WTC11 (cell line): ENCODE measurements around the gene PRRX1. TPM values are rescaled to one million over a fixed set of nuclear protein-coding genes. Genes with fewer than 3 reads are reported as not detected.

Experiments used
- ATAC-seq: fragments of 200-7000 bp; cut with Tn5 transposase; 2 replicates; pipeline ENCODE4 v1.10.0; 2021; ENCODE audit warnings: mild to moderate bottlenecking, moderate library complexity
- CTCF ChIA-PET: fragments of 300-600 bp; sonication (Branson Sonifier 250); formaldehyde crosslinking; loops from one replicate; lab custom pipeline; 2021; ENCODE audit warnings: antibody characterized with exemption; lab: Charles Lee
- POLR2A ChIA-PET: fragments of 350-600 bp; sonication (Branson Sonifier 250); formaldehyde crosslinking; loops from one replicate; lab custom pipeline; 2021; ENCODE audit warnings: antibody characterized with exemption; lab: Charles Lee
- DNase-seq: peaks from one replicate; pipeline ENCODE4 v3.0.0; 2021; ENCODE audit warnings: low spot score
- H3K27ac Mint-ChIP-seq: 2 replicates; pipeline ENCODE4 v1.8.0; 2021; ENCODE audit warnings: mixed read lengths
- H3K27me3 Mint-ChIP-seq: 2 replicates; pipeline ENCODE4 v1.8.0; 2021; ENCODE audit warnings: low read depth, mild to moderate bottlenecking, moderate library complexity, mixed read lengths
- H3K36me3 Mint-ChIP-seq: 2 replicates; pipeline ENCODE4 v1.8.0; 2021; ENCODE audit warnings: mixed read lengths
- H3K4me1 Mint-ChIP-seq: 2 replicates; pipeline ENCODE4 v1.8.0; 2022; ENCODE audit warnings: mixed read lengths
- H3K4me3 Mint-ChIP-seq: 2 replicates; pipeline ENCODE4 v1.8.0; 2021; ENCODE audit warnings: mild to moderate bottlenecking, moderate library complexity, mixed read lengths
- H3K9me3 Mint-ChIP-seq: 2 replicates; pipeline ENCODE4 v1.8.0; 2021; ENCODE audit warnings: mixed read lengths
- CDX4 ChIP-seq: fragments of 250-450 bp; sonication (Bioruptor Pico); IDR thresholded peaks from 2 replicates; pipeline ENCODE4 v1.9.0; 2021; ENCODE audit warnings: moderate library complexity, mild to moderate bottlenecking, inconsistent platforms, borderline replicate concordance
- ERG ChIP-seq: fragments of 250-450 bp; sonication (Bioruptor Pico); IDR thresholded peaks from 2 replicates; pipeline ENCODE4 v1.8.0; 2021; ENCODE audit warnings: mild to moderate bottlenecking
- FOXJ3 ChIP-seq: sonication (generic); formaldehyde crosslinking; IDR thresholded peaks from 2 replicates; pipeline ENCODE4 v1.9.0; 2021; ENCODE audit warnings: missing genetic modification reagents, mild to moderate bottlenecking, borderline replicate concordance
- MYBL2 ChIP-seq: sonication (generic); formaldehyde crosslinking; IDR thresholded peaks from 2 replicates; pipeline ENCODE4 v1.8.1; 2023; ENCODE audit warnings: mild to moderate bottlenecking, moderate library complexity, missing genetic modification reagents
- NR1H2 ChIP-seq: sonication (generic); formaldehyde crosslinking; IDR thresholded peaks from 2 replicates; pipeline ENCODE4 v1.9.0; 2021; ENCODE audit warnings: mild to moderate bottlenecking, moderate library complexity, missing genetic modification reagents
- PRDM15 ChIP-seq: sonication (generic); formaldehyde crosslinking; IDR thresholded peaks from 2 replicates; pipeline ENCODE4 v1.8.0; 2022; ENCODE audit warnings: missing genetic modification reagents
- SMAD4 ChIP-seq: sonication (generic); formaldehyde crosslinking; IDR thresholded peaks from 2 replicates; pipeline ENCODE4 v1.8.0; 2022; ENCODE audit warnings: mild to moderate bottlenecking, missing genetic modification reagents
- SP1 ChIP-seq: sonication (generic); formaldehyde crosslinking; conservative IDR thresholded peaks from 2 replicates; pipeline ENCODE4 v1.8.1; 2022; ENCODE audit warnings: missing genetic modification reagents
- USF2 ChIP-seq: sonication (generic); formaldehyde crosslinking; IDR thresholded peaks from 2 replicates; pipeline ENCODE4 v1.8.1; 2023; ENCODE audit warnings: mild to moderate bottlenecking, missing genetic modification reagents, moderate library complexity
- ZNF138 ChIP-seq: sonication (generic); formaldehyde crosslinking; conservative IDR thresholded peaks from 2 replicates; pipeline ENCODE4 v1.8.1; 2022; ENCODE audit warnings: mild to moderate bottlenecking, moderate library complexity, missing genetic modification reagents
- ZNF263 ChIP-seq: sonication (generic); formaldehyde crosslinking; IDR thresholded peaks from 2 replicates; pipeline ENCODE4 v1.8.1; 2022; ENCODE audit warnings: low read depth, mild to moderate bottlenecking, moderate library complexity, missing genetic modification reagents
- ZNF317 ChIP-seq: sonication (generic); formaldehyde crosslinking; IDR thresholded peaks from 2 replicates; pipeline ENCODE4 v1.8.1; 2023; ENCODE audit warnings: low read depth, mild to moderate bottlenecking, moderate library complexity, missing genetic modification reagents, borderline replicate concordance
- ZNF425 ChIP-seq: fragments of 250-450 bp; sonication (Bioruptor Pico); conservative IDR thresholded peaks from 2 replicates; pipeline ENCODE4 v1.9.0; 2021; ENCODE audit warnings: mild to moderate bottlenecking
- total RNA-seq: library from RNA; stranded (reverse); gene quantifications from 3 replicates; pipeline ENCODE4 v1.2.3, GENCODE V29; 2021

PRRX1 gene
- total RNA-seq, 1 experiment from 2014 or later = 0.31 TPM

GRCh38 chr1:170662561-170663403 lies 1.1 kb upstream of the PRRX1 start (continued):
- TF ChIP-seq USF2 (CRISPR knock-in tag) = no peak
- no peak for TF ChIP-seq ZNF425 (CRISPR knock-in tag)
- no peak for TF ChIP-seq ZNF317
- TF ChIP-seq SMAD4 (CRISPR knock-in tag) = no peak
- TF ChIP-seq CDX4 (CRISPR knock-in tag) = no peak
- TF ChIP-seq MYBL2 (CRISPR knock-in tag) = no peak
- no peak for TF ChIP-seq ZNF138 (CRISPR knock-in tag)

GRCh38 chr1:170663404-170664092 lies 383 bp upstream of the PRRX1 start:
- POLR2A ChIA-PET = interaction anchor here (0.6 kb wide), 1 partner anchor 806 kb away, joined by 6 read pairs; no protein-coding TSS in a partner anchor
- H3K27me3 Mint-ChIP-seq = peaks cover 100% of the 10 kb centered on the region
- CTCF ChIA-PET = interaction anchor here (1.2 kb wide), 1 partner anchor 26 kb away, joined by 4 read pairs; no protein-coding TSS in a partner anchor

GRCh38 chr1:170664828-170665612 lies 1.1 kb downstream of the PRRX1 start:
- DNase-seq (peak; percentile 61), ATAC-seq (peak; percentile 29)
- Mint-ChIP-seq H3K4me1 (peaks cover 71% of the 10 kb centered on the region), H3K27me3 (peaks cover 100% of the 10 kb centered on the region), H3K4me3 (peak overlapping the region; percentile 75), H3K27ac (no peak overlapping the region), H3K36me3 (no peaks in the 10 kb centered on the region), H3K9me3 (no peaks in the 10 kb centered on the region)
- TF ChIP-seq PRDM15 (CRISPR knock-in tag) (peak; percentile 49; the same call in 1 of the 2 replicates), FOXJ3 (CRISPR knock-in tag) (no peak), ZNF263 (CRISPR knock-in tag) (no peak), SP1 (CRISPR knock-in tag) (no peak)
- ChIA-PET POLR2A (no interaction called here), CTCF (interaction anchor here (0.9 kb wide), 1 partner anchor 82 kb away, joined by 3 read pairs; no protein-coding TSS in a partner anchor)

More at GRCh38 chr1:170663404-170664092, 383 bp upstream of the PRRX1 start:
- no peak overlapping the region for H3K27ac Mint-ChIP-seq
- DNase-seq (no peak), ATAC-seq (no peak)
- H3K4me1 Mint-ChIP-seq = peaks cover 64% of the 10 kb centered on the region
- H3K36me3 Mint-ChIP-seq = no peaks in the 10 kb centered on the region
- no peaks in the 10 kb centered on the region for H3K9me3 Mint-ChIP-seq
- no peak for TF ChIP-seq NR1H2 (CRISPR knock-in tag)
- no peak for TF ChIP-seq ERG (CRISPR knock-in tag)
- peak overlapping the region; percentile 75 for H3K4me3 Mint-ChIP-seq
